IMR-90 (cell line): Measurements from ENCODE around the gene SFT2D2. TPM values are rescaled to one million over a fixed set of nuclear protein-coding genes. Genes with fewer than 3 reads are reported as not detected.

ENCODE experiments used
- ATAC-seq: fragments of 200-7000 bp; cut with Tn5 transposase; 2 replicates; pipeline ENCODE4 v1.9.1; 2020; ENCODE audit warnings: low read depth, mild to moderate bottlenecking, moderate library complexity
- BruUV-seq: library from RNA; stranded (reverse); fragments of 400-500 nt; replicated peaks from 2 replicates; lab custom pipeline; 2021; lab: Mats Ljungman, UMichigan
- CTCF ChIA-PET: fragments of 300-600 bp; formaldehyde crosslinking; extraction: SDS; loops from one replicate; lab custom pipeline; 2021; ENCODE audit warnings: antibody characterized with exemption; lab: Yijun Ruan, JAX
- POLR2A ChIA-PET: fragments of 300-600 bp; sonication (Branson Sonifier 250); formaldehyde crosslinking; loops from one replicate; lab custom pipeline; 2022; ENCODE audit warnings: antibody characterized with exemption; ENCODE audit not compliant: unreplicated experiment; lab: Charles Lee
- DNase-seq: peaks from one replicate; pipeline ENCODE4 v3.0.0; 2013
- H2AFZ ChIP-seq: replicated peaks from 2 replicates; pipeline ENCODE3; 2013; ENCODE audit warnings: low read length, mild to moderate bottlenecking; ENCODE audit not compliant: poor library complexity
- H2AK5ac ChIP-seq: 2 replicates; pipeline ENCODE4 v1.6.1; 2013; ENCODE audit warnings: low read depth, low read length, inconsistent platforms
- H2AK9ac ChIP-seq: replicated peaks from 2 replicates; pipeline ENCODE3; 2013; ENCODE audit warnings: mild to moderate bottlenecking, low read depth, low read length, moderate library complexity; ENCODE audit not compliant: poor library complexity
- H2BK120ac ChIP-seq: 2 replicates; pipeline ENCODE4 v1.6.1; 2013; ENCODE audit warnings: low read depth, low read length, inconsistent platforms
- H2BK15ac ChIP-seq: 3 replicates; pipeline ENCODE4 v1.6.1; 2013; ENCODE audit warnings: low read depth, low read length, inconsistent platforms
- H2BK20ac ChIP-seq: 2 replicates; pipeline ENCODE4 v1.6.1; 2013; ENCODE audit warnings: low read depth, mild to moderate bottlenecking, inconsistent platforms, low read length, moderate library complexity
- H2BK5ac ChIP-seq: 2 replicates; pipeline ENCODE4 v1.6.1; 2013; ENCODE audit warnings: mild to moderate bottlenecking, low read depth, low read length, inconsistent platforms; ENCODE audit not compliant: poor library complexity, severe bottlenecking
- H3K14ac ChIP-seq: replicated peaks from 2 replicates; pipeline ENCODE4 v1.6.1; 2013; ENCODE audit warnings: low read depth, low read length, inconsistent platforms
- H3K18ac ChIP-seq: 2 replicates; pipeline ENCODE4 v1.6.1; 2013; ENCODE audit warnings: low read depth, low read length, control low read depth
- H3K23ac ChIP-seq: 2 replicates; pipeline ENCODE4 v1.6.1; 2013; ENCODE audit warnings: low read depth, low read length, inconsistent platforms
- H3K27ac ChIP-seq: 2 replicates; pipeline ENCODE4 v1.5.1; 2013; ENCODE audit warnings: mild to moderate bottlenecking, control low read depth, low read length; ENCODE audit not compliant: insufficient read depth
- H3K27me3 ChIP-seq: 2 replicates; pipeline ENCODE4 v1.6.1; 2013; ENCODE audit warnings: low read length; ENCODE audit not compliant: control insufficient read depth, insufficient read depth
- H3K36me3 ChIP-seq: 2 replicates; pipeline ENCODE4 v1.6.1; 2013; ENCODE audit warnings: low read length, mixed read lengths; ENCODE audit not compliant: control insufficient read depth, insufficient read depth
- H3K4ac ChIP-seq: 2 replicates; pipeline ENCODE4 v1.6.1; 2013; ENCODE audit warnings: low read depth, low read length, inconsistent platforms
- H3K4me1 ChIP-seq: 2 replicates; pipeline ENCODE4 v1.6.1; 2013; ENCODE audit warnings: low read length, mixed read lengths; ENCODE audit not compliant: control insufficient read depth, insufficient read depth
- H3K4me2 ChIP-seq: 2 replicates; pipeline ENCODE4 v1.6.1; 2013; ENCODE audit warnings: low read depth, mild to moderate bottlenecking, control low read depth, low read length, moderate library complexity
- H3K4me3 ChIP-seq: 2 replicates; pipeline ENCODE4 v1.5.1; 2013; ENCODE audit warnings: low read depth, mild to moderate bottlenecking, control low read depth, low read length, moderate library complexity; ENCODE audit not compliant: insufficient read depth
- H3K56ac ChIP-seq: 2 replicates; pipeline ENCODE4 v1.6.1; 2013; ENCODE audit warnings: low read length, inconsistent platforms; ENCODE audit not compliant: insufficient read depth; ENCODE audit errors: extremely low read depth
- H3K79me1 ChIP-seq, 2 experiments: 2 replicates each; pipeline ENCODE4 v1.6.1; 2013; ENCODE audit warnings: low read length in 2 of 2, inconsistent platforms in 1 of 2, low read depth in 1 of 2
- H3K9ac ChIP-seq: 2 replicates; pipeline ENCODE4 v1.6.1; 2013; ENCODE audit warnings: low read depth, low read length, control low read depth
- H3K9me1 ChIP-seq: 2 replicates; pipeline ENCODE4 v1.6.1; 2013; ENCODE audit warnings: low read length, inconsistent platforms; ENCODE audit not compliant: insufficient read depth
- H3K9me3 ChIP-seq: 2 replicates; pipeline ENCODE4 v1.6.1; 2013; ENCODE audit warnings: low read length; ENCODE audit not compliant: control insufficient read depth, insufficient read depth
- H4K20me1 ChIP-seq: 2 replicates; pipeline ENCODE4 v1.6.1; 2013; ENCODE audit warnings: low read length, inconsistent platforms; ENCODE audit not compliant: insufficient read depth
- H4K5ac ChIP-seq: 2 replicates; pipeline ENCODE4 v1.6.1; 2013; ENCODE audit warnings: mild to moderate bottlenecking, low read depth, low read length, control low read depth
- H4K8ac ChIP-seq, 2 experiments: 2 replicates each; pipeline ENCODE4 v1.6.1; 2013; ENCODE audit warnings: low read depth in 2 of 2, low read length in 2 of 2, control low read depth in 1 of 2, inconsistent platforms in 1 of 2
- H4K91ac ChIP-seq: 2 replicates; pipeline ENCODE4 v1.6.1; 2013; ENCODE audit warnings: low read depth, low read length, inconsistent platforms; ENCODE audit not compliant: insufficient read depth
- BHLHE40 ChIP-seq: fragments of 150-350 bp; IDR thresholded peaks from 2 replicates; pipeline ENCODE4 v1.6.1; 2016; ENCODE audit warnings: mild to moderate bottlenecking, low read depth, low read length
- CEBPB ChIP-seq: IDR thresholded peaks from 2 replicates; pipeline ENCODE4 v1.6.1; 2012; ENCODE audit warnings: low read depth, low read length, improper control_type of control experiment
- CHD1 ChIP-seq: IDR thresholded peaks from 2 replicates; pipeline ENCODE4 v1.6.1; 2012; ENCODE audit warnings: low read depth, low read length, improper control_type of control experiment
- CTCF ChIP-seq: conservative IDR thresholded peaks from 2 replicates; pipeline ENCODE4 v1.5.1; 2012; ENCODE audit warnings: mild to moderate bottlenecking, low read depth, low read length, improper control_type of control experiment
- ELK1 ChIP-seq: fragments of 150-350 bp; IDR thresholded peaks from 2 replicates; pipeline ENCODE4 v1.6.1; 2016; ENCODE audit warnings: low read depth, mild to moderate bottlenecking, low read length, moderate library complexity, borderline replicate concordance
- FOS ChIP-seq: fragments of 150-350 bp; IDR thresholded peaks from 2 replicates; pipeline ENCODE4 v1.6.1; 2016; ENCODE audit warnings: low read depth, low read length
- MXI1 ChIP-seq: IDR thresholded peaks from 2 replicates; pipeline ENCODE4 v1.6.1; 2012; ENCODE audit warnings: low read depth, mild to moderate bottlenecking, low read length, moderate library complexity, borderline replicate concordance
- RAD21 ChIP-seq: IDR thresholded peaks from 2 replicates; pipeline ENCODE4 v1.6.1; 2012; ENCODE audit warnings: low read length, improper control_type of control experiment
- RCOR1 ChIP-seq: IDR thresholded peaks from 2 replicates; pipeline ENCODE4 v1.6.1; 2012; ENCODE audit warnings: mild to moderate bottlenecking, low read length, improper control_type of control experiment; ENCODE audit not compliant: insufficient replicate concordance
- RFX5 ChIP-seq: IDR thresholded peaks from 2 replicates; pipeline ENCODE4 v1.8.0; 2012; ENCODE audit warnings: low read depth, mild to moderate bottlenecking, low read length, moderate library complexity
- SMC3 ChIP-seq: fragments of 150-350 bp; IDR thresholded peaks from 2 replicates; pipeline ENCODE4 v1.6.1; 2016; ENCODE audit warnings: low read depth, mild to moderate bottlenecking, antibody characterized with exemption, low read length, moderate library complexity
- USF2 ChIP-seq: fragments of 150-350 bp; IDR thresholded peaks from 2 replicates; pipeline ENCODE4 v1.6.1; 2017; ENCODE audit warnings: mild to moderate bottlenecking, antibody characterized with exemption, low read length, low read depth
- dilution Hi-C: fragments of 300-500 bp; cut with HindIII; formaldehyde crosslinking; loops from one replicate; pipeline ENCODE4 v1.14.3; 2018; ENCODE audit warnings: low sequenced_read_pairs; ENCODE audit not compliant: unreplicated experiment
- in situ Hi-C: fragments of 300-500 bp; cut with MboI; formaldehyde crosslinking; loops from 3 replicates; pipeline ENCODE4 v1.14.3; 2019; ENCODE audit warnings: low sequenced_read_pairs, inconsistent platforms, mixed read lengths
- intact Hi-C: fragments of 100-400 bp; cut with micrococcal nuclease; formaldehyde crosslinking; loops from 2 replicates; pipeline ENCODE4 v1.10.0; 2022
- polyA plus RNA-seq, 3 experiments: library from polyadenylated mRNA; depleted of rRNA; stranded (reverse); fragments of >200 nt; gene quantifications; 2 replicates each; pipeline ENCODE4 v1.2.3, GENCODE V29; 2012; ENCODE audit warnings: low replicate concordance in 1 of 3
- total RNA-seq: library from RNA; depleted of rRNA; stranded (reverse); fragments of >200 nt; gene quantifications from 2 replicates; pipeline ENCODE4 v1.2.3, GENCODE V29; 2012

SFT2D2 gene
- total and polyA plus RNA-seq, 2 of the 4 experiments (the other 2 are of a cell fraction) = 11.1 to 37.6 TPM

- H4K5ac ChIP-seq = no peak overlapping the region
- no peak overlapping the region for H4K8ac ChIP-seq
- no peaks in the 10 kb centered on the region for H3K9me3 ChIP-seq
- no peak overlapping the region for H2AK9ac ChIP-seq
- H2BK5ac ChIP-seq = no peak overlapping the region
- H3K79me1 ChIP-seq = peaks cover 17 to 19% of the 10 kb centered on the region in 2 experiments
- ATAC-seq = no peak
- H3K18ac ChIP-seq = no peak overlapping the region
- ChIA-PET CTCF (interaction anchor here (0.8 kb wide), 1 partner anchor 9 kb away, joined by 3 read pairs; no protein-coding TSS in a partner anchor), POLR2A (no interaction called here)
- H2BK120ac ChIP-seq = no peak overlapping the region
- no peak overlapping the region for H3K27ac ChIP-seq
- H3K4me1 ChIP-seq = no peaks in the 10 kb centered on the region
- no peak overlapping the region for H4K91ac ChIP-seq
- H3K14ac ChIP-seq = no peak overlapping the region
- TF ChIP-seq RAD21 = no peak
- no peak for TF ChIP-seq USF2
- TF ChIP-seq CTCF = no peak
- TF ChIP-seq RCOR1 = no peak
- TF ChIP-seq RFX5 = no peak
- no peak for TF ChIP-seq CEBPB
- TF ChIP-seq MXI1 = no peak
- TF ChIP-seq CHD1 = no peak
- TF ChIP-seq FOS = no peak
- no peak for TF ChIP-seq BHLHE40
- TF ChIP-seq ELK1 = no peak
- TF ChIP-seq SMC3 = no peak
- no peak overlapping the region for H3K23ac ChIP-seq
- H2AFZ ChIP-seq = no peak overlapping the region
- no peak overlapping the region for H2BK15ac ChIP-seq
- BruUV-seq = no TSS peak
- no peak overlapping the region for H3K9ac ChIP-seq
- in situ Hi-C loops (no loop called here), dilution Hi-C loops (no loop called here), intact Hi-C loops (no loop called here)
- no peak overlapping the region for H3K4ac ChIP-seq
- H4K20me1 ChIP-seq = no peaks in the 10 kb centered on the region; the same call in 1 of the 2 replicates
- peaks cover 3% of the 10 kb centered on the region; the same call in 1 of the 2 replicates for H3K9me1 ChIP-seq
- no peak overlapping the region for H3K4me3 ChIP-seq
- no peak overlapping the region for H2AK5ac ChIP-seq
- H3K4me2 ChIP-seq = no peak overlapping the region
- no peak overlapping the region for H3K56ac ChIP-seq
- H3K27me3 ChIP-seq = no peaks in the 10 kb centered on the region
- peaks cover 9% of the 10 kb centered on the region for H3K36me3 ChIP-seq
- no peak for DNase-seq
- no peak overlapping the region for H2BK20ac ChIP-seq
Observed at GRCh38 chr1:168187177-168187576, 38.6 kb upstream of the SFT2D2 start.
